Right lung (tissue), 5 donors: ENCODE data around the gene HOXB7. TPM values are rescaled to one million over a fixed set of nuclear protein-coding genes. Genes with fewer than 3 reads are reported as not detected.

Source experiments
- DNase-seq, 2 donors: peaks; one replicate each; pipeline ENCODE4 v3.0.0-alpha.2; 2013
- polyA plus RNA-seq, 5 donors: library from polyadenylated mRNA; unstranded; fragments of 120-200 nt; gene quantifications; one replicate each; pipeline versions ENCODE4 v1.2.1 to v1.2.3, GENCODE V29; 2013; ENCODE audit warnings: inconsistent platforms in 1 of 5, low replicate concordance in 1 of 5; ENCODE audit not compliant: insufficient read length in 5 of 5, insufficient read depth in 1 of 5

HOXB7 gene
- polyA plus RNA-seq, 5 donors = 6.2 to 8.7 (median 7.4) TPM

- no peak for DNase-seq
Observed at GRCh38 chr17:48624544-48625494, 14.0 kb upstream of the HOXB7 start.

- DNase-seq = no peak
Observed at GRCh38 chr17:48624118-48624517, 13.3 kb upstream of the HOXB7 start.

- DNase-seq = no peak
Observed at GRCh38 chr17:48623583-48623982, 12.8 kb upstream of the HOXB7 start.

- no peak for DNase-seq
Observed at GRCh38 chr17:48622857-48623256, 12.0 kb upstream of the HOXB7 start.

- DNase-seq = no peak
Observed at GRCh38 chr17:48621410-48622392, 10.9 kb upstream of the HOXB7 start.

- no peak for DNase-seq
Observed at GRCh38 chr17:48620461-48621139, 9.8 kb upstream of the HOXB7 start.

GRCh38 chr17:48619826-48620449 lies 9.1 kb upstream of the HOXB7 start:
- no peak for DNase-seq

GRCh38 chr17:48618256-48618896 lies 7.6 kb upstream of the HOXB7 start:
- peak; percentile 87 to 91 for DNase-seq

GRCh38 chr17:48617471-48618255 lies 6.8 kb upstream of the HOXB7 start:
- DNase-seq = no peak

- DNase-seq = no peak
Observed at GRCh38 chr17:48616717-48617470, 6.1 kb upstream of the HOXB7 start.

- DNase-seq = no peak
Observed at GRCh38 chr17:48615963-48616716, 5.3 kb upstream of the HOXB7 start.

GRCh38 chr17:48615047-48615962 lies 4.5 kb upstream of the HOXB7 start, which contains the start of gene HOXB8:
TSS of gene HOXB8 (minus strand) at chr17:48615292. CDS start at chr17:48614704, 588 bp downstream.
- no peak for DNase-seq

GRCh38 chr17:48613862-48614694 lies 3.3 kb upstream of the HOXB7 start:
- no peak for DNase-seq

- DNase-seq = no peak
Observed at GRCh38 chr17:48612854-48613691, 2.3 kb upstream of the HOXB7 start.

- DNase-seq = no peak
Observed at GRCh38 chr17:48612456-48612853, 1.6 kb upstream of the HOXB7 start.
